NB4 (cell line): Measurements from ENCODE around the gene GPR137B.

ENCODE experiments used
- POLR2A ChIP-seq: IDR thresholded peaks from 2 replicates; pipeline ENCODE4 v1.6.1; 2011; ENCODE audit warnings: mild to moderate bottlenecking; ENCODE audit not compliant: insufficient read length; ENCODE audit errors: extremely low read depth
- TF ChIP-seq, protein P1 (sequence below): IDR thresholded peaks from 2 replicates; pipeline ENCODE4 v1.6.1; 2011; ENCODE audit warnings: low read depth, low read length
- TF ChIP-seq, protein P2 (sequence below): IDR thresholded peaks from one replicate; pipeline ENCODE4 v1.5.1; 2012; ENCODE audit warnings: low read depth, low read length

DNA sequence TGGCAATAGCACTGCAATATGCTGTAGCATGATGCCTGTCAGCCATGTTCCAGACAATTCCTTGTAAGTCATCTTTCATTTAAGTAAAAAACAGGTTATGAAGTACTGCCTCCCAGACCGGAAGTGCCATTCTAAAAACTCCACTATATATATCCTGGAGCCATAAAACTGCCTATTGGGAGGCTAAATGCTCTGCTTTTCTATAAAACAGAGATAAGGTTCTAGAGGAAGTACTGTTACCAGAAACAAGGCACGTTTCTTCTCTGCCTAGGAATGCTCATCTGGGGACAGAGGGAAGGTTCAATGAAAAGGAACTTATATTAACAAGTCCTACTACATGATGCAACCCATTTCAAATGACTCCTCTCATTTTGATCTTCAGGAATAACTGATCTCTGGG lies 66.8 kb downstream of the GPR137B start:
- no peak for TF ChIP-seq POLR2A
- TF ChIP-seq, protein P1, sequence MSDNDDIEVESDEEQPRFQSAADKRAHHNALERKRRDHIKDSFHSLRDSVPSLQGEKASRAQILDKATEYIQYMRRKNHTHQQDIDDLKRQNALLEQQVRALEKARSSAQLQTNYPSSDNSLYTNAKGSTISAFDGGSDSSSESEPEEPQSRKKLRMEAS: no peak
- TF ChIP-seq, protein P2, sequence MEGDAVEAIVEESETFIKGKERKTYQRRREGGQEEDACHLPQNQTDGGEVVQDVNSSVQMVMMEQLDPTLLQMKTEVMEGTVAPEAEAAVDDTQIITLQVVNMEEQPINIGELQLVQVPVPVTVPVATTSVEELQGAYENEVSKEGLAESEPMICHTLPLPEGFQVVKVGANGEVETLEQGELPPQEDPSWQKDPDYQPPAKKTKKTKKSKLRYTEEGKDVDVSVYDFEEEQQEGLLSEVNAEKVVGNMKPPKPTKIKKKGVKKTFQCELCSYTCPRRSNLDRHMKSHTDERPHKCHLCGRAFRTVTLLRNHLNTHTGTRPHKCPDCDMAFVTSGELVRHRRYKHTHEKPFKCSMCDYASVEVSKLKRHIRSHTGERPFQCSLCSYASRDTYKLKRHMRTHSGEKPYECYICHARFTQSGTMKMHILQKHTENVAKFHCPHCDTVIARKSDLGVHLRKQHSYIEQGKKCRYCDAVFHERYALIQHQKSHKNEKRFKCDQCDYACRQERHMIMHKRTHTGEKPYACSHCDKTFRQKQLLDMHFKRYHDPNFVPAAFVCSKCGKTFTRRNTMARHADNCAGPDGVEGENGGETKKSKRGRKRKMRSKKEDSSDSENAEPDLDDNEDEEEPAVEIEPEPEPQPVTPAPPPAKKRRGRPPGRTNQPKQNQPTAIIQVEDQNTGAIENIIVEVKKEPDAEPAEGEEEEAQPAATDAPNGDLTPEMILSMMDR: no peak
